B cell (primary cell): Measurements from ENCODE around the gene ADM2. TPM values are rescaled to one million over a fixed set of nuclear protein-coding genes. Genes with fewer than 3 reads are reported as not detected.

Source experiments
- ATAC-seq: fragments of 200-7000 bp; cut with Tn5 transposase; one replicate; pipeline ENCODE4 v1.10.0; 2021; ENCODE audit warnings: low read depth, mild to moderate bottlenecking, moderate number of reproducible peaks, moderate library complexity
- CTCF ChIA-PET: fragments of 350-600 bp; sonication (Branson Sonifier 250); formaldehyde crosslinking; loops from one replicate; lab custom pipeline; 2021; ENCODE audit warnings: antibody characterized with exemption, inconsistent platforms; lab: Charles Lee
- POLR2A ChIA-PET: fragments of 350-600 bp; sonication (Branson Sonifier 250); formaldehyde crosslinking; loops from one replicate; lab custom pipeline; 2021; ENCODE audit warnings: antibody characterized with exemption; lab: Charles Lee
- DNase-seq: peaks from one replicate; pipeline ENCODE4 v3.0.0; 2013
- H2AFZ ChIP-seq: 2 replicates; pipeline ENCODE4 v1.6.1; 2012; ENCODE audit warnings: mild to moderate bottlenecking, low read depth, low read length; ENCODE audit not compliant: insufficient read depth, poor library complexity, severe bottlenecking
- H3K27ac ChIP-seq, 2 donors: 1 replicate in 1 of 2; 2 replicates in 1 of 2; pipeline ENCODE4 v1.5.1; 2012 to 2013; ENCODE audit warnings: low read length in 2 of 2, mild to moderate bottlenecking in 2 of 2, moderate library complexity in 1 of 2
- H3K27me3 ChIP-seq, 4 experiments: fragments of 200-600 bp in 1 of 4; sonication (generic) in 1 of 4; replicated peaks in 1 of 4; 1 replicate in 2 of 4; 2 replicates in 2 of 4; pipeline versions ENCODE4 v1.6.1 to v1.7.0; 2013 to 2016; ENCODE audit warnings: low read length in 3 of 4, mild to moderate bottlenecking in 2 of 4, mixed read lengths in 1 of 4, moderate library complexity in 1 of 4; ENCODE audit not compliant: insufficient read depth in 4 of 4, control insufficient read depth in 3 of 4; ENCODE audit errors: control extremely low read depth in 1 of 4
- H3K36me3 ChIP-seq, 2 experiments: replicated peaks in 1 of 2; 1 replicate in 1 of 2; 2 replicates in 1 of 2; pipeline versions ENCODE4 v1.6.1 to v1.7.1; 2013; ENCODE audit warnings: low read length in 1 of 2; ENCODE audit not compliant: insufficient read depth in 2 of 2, control insufficient read depth in 1 of 2; ENCODE audit errors: control extremely low read depth in 1 of 2, extremely low read depth in 1 of 2
- H3K4me1 ChIP-seq, 2 donors: fragments of 200-600 bp in 1 of 2; sonication (generic) in 1 of 2; 1 replicate in 1 of 2; 2 replicates in 1 of 2; pipeline versions ENCODE4 v1.5.1 to v1.6.1; 2013 to 2017; ENCODE audit warnings: low read length in 2 of 2; ENCODE audit not compliant: control insufficient read depth in 2 of 2, insufficient read depth in 2 of 2
- H3K4me2 ChIP-seq: replicated peaks from 2 replicates; pipeline ENCODE3; 2012; ENCODE audit warnings: mild to moderate bottlenecking, low read depth, low read length; ENCODE audit not compliant: poor library complexity, severe bottlenecking
- H3K4me3 ChIP-seq, 5 experiments: fragments of 200-600 bp in 1 of 5; sonication (generic) in 1 of 5; 1 replicate in 3 of 5; 2 replicates in 2 of 5; pipeline versions ENCODE4 v1.5.1 to v1.7.0; 2011 to 2016; ENCODE audit warnings: low read length in 4 of 5, mild to moderate bottlenecking in 4 of 5, low read depth in 2 of 5, control low read depth in 1 of 5, moderate library complexity in 1 of 5; ENCODE audit not compliant: insufficient read depth in 1 of 5; ENCODE audit errors: control extremely low read depth in 1 of 5, extremely low read depth in 1 of 5
- H3K79me2 ChIP-seq: fragments of 200-600 bp; sonication (generic); one replicate; pipeline ENCODE4 v1.6.0; 2016; ENCODE audit warnings: low read length; ENCODE audit not compliant: control insufficient read depth, insufficient read depth
- H3K9ac ChIP-seq: fragments of 200-600 bp; sonication (generic); 2 replicates; pipeline ENCODE4 v1.6.1; 2017; ENCODE audit warnings: mild to moderate bottlenecking, low read length, moderate library complexity
- H3K9me3 ChIP-seq, 3 donors: one replicate each; pipeline versions ENCODE4 v1.6.1 to v1.7.1; 2013; ENCODE audit warnings: low read length in 2 of 3; ENCODE audit not compliant: control insufficient read depth in 2 of 3, insufficient read depth in 1 of 3; ENCODE audit errors: control extremely low read depth in 1 of 3
- H4K20me1 ChIP-seq: 2 replicates; pipeline ENCODE4 v1.6.0; 2012; ENCODE audit warnings: mild to moderate bottlenecking, low read length; ENCODE audit not compliant: insufficient read depth, control insufficient read depth, poor library complexity, severe bottlenecking
- H3K27ac Mint-ChIP-seq: one replicate; pipeline ENCODE4 v1.8.0; 2021; ENCODE audit warnings: mixed read lengths
- H3K27me3 Mint-ChIP-seq: one replicate; pipeline ENCODE4 v1.8.0; 2021; ENCODE audit warnings: mixed read lengths
- H3K4me1 Mint-ChIP-seq: one replicate; pipeline ENCODE4 v1.8.0; 2021; ENCODE audit warnings: mixed read lengths
- H3K4me3 Mint-ChIP-seq: one replicate; pipeline ENCODE4 v1.8.0; 2021; ENCODE audit warnings: mixed read lengths
- H3K9me3 Mint-ChIP-seq: one replicate; pipeline ENCODE4 v1.8.0; 2022; ENCODE audit warnings: mixed read lengths; ENCODE audit not compliant: insufficient read depth
- CTCF ChIP-seq: fragments of 200-600 bp; IDR thresholded peaks from one replicate; pipeline ENCODE4 v1.8.0; 2022; ENCODE audit warnings: antibody characterized with exemption, mild to moderate bottlenecking
- EZH2 ChIP-seq: IDR thresholded peaks from 2 replicates; pipeline ENCODE4 v1.6.1; 2012; ENCODE audit warnings: borderline replicate concordance, low read depth, mild to moderate bottlenecking, moderate library complexity, low read length; ENCODE audit not compliant: insufficient read depth, poor library complexity, severe bottlenecking
- WGBS: methylation state at CpG from one replicate; pipeline ENCODE4 v1.1.5; 2013; ENCODE audit warnings: missing lambda C conversion rate; ENCODE audit not compliant: insufficient coverage; 5-methylcytosine and 5-hydroxymethylcytosine counted together
- intact Hi-C: fragments of 100-400 bp; cut with micrococcal nuclease; formaldehyde crosslinking; loops from one replicate; pipeline ENCODE4 v1.10.0; 2022
- polyA plus RNA-seq: library from polyadenylated mRNA; depleted of rRNA; stranded (reverse); fragments of >200 nt; gene quantifications from 2 replicates; pipeline ENCODE4 v1.2.3, GENCODE V29; 2012
- total RNA-seq, 2 donors: library from RNA; stranded (reverse); fragments of 120-200 nt in 1 of 2; gene quantifications; 1 replicate in 1 of 2; 2 replicates in 1 of 2; pipeline versions ENCODE4 v1.2.3 to v1.2.4, GENCODE V29; 2013 to 2022

The ADM2 gene
- total and polyA plus RNA-seq, 2 donors (not counting 1 experiment from before 2014, with no cell fraction given), result 0.67 to 3.7 TPM

GRCh38 chr22:50445071-50445879, 36.1 kb upstream of the ADM2 start:
- no peak for TF ChIP-seq EZH2
- TF ChIP-seq CTCF, result no peak
- Histone ChIP-seq H3K9me3 (no peaks in the 10 kb centered on the region), H2AFZ (no peak overlapping the region), H3K79me2 (no peaks in the 10 kb centered on the region), H3K9ac (no peak overlapping the region), H3K4me3 (no peak overlapping the region), H3K4me2 (peak overlapping the region; percentile 33), H3K27ac (peak overlapping the region in 1 of 2 donors; percentile 68), H4K20me1 (peaks cover 43% of the 10 kb centered on the region), H3K4me1 (peaks cover 13 to 24% of the 10 kb centered on the region in 2 donors), H3K36me3 (peaks cover 0 to 44% of the 10 kb centered on the region in 2 experiments), H3K27me3 (no peaks in the 10 kb centered on the region)
- WGBS, result 49% methylated on average over 20 of the region's 30 CpGs
- peak overlapping the region; percentile 75 for H3K27ac Mint-ChIP-seq
- no peaks in the 10 kb centered on the region for H3K27me3 Mint-ChIP-seq
- no peaks in the 10 kb centered on the region for H3K9me3 Mint-ChIP-seq
- ATAC-seq (peak; percentile 40), DNase-seq (no peak)
- intact Hi-C loops, result no loop called here
- POLR2A ChIA-PET, result interaction anchor here (1.0 to 2.9 kb wide), 2 partner anchors 24 to 53 kb away, joined by 3 to 9 read pairs; no protein-coding TSS in a partner anchor
- H3K4me1 Mint-ChIP-seq, result peaks cover 24% of the 10 kb centered on the region
- CTCF ChIA-PET, result interaction anchor here (0.6 to 1.7 kb wide), 5 partner anchors 22 to 82 kb away, joined by 3 to 9 read pairs (median 4); no protein-coding TSS in a partner anchor
- no peak overlapping the region for H3K4me3 Mint-ChIP-seq
